Measurements from ENCODE around the gene PGRMC2. TPM values are rescaled to one million over a fixed set of nuclear protein-coding genes. Genes with fewer than 3 reads are reported as not detected.

The PGRMC2 gene
- total RNA-seq, 3 donors from 2014 or later = 75.3 to 91.5 (median 81.6) TPM

DNA sequence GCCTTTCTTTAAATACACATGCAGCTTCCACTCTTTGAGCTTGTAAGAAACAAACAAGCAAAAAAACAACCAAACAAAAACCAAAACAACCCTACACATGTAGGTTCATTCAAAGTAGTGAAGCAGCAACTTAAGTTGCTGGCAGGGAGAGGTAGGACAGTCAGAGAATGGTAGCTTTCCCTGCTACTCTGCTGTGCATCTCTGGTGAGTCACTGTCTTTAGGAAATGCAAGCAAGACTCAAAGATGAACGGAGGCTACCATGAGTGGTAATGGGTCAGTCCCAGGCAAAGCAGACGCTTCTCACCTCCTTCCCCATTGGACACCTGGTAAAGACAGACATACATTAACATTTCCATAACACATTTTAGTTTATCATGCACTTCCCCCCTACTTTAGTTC is 43.2 kb downstream of the PGRMC2 start:
- ATAC-seq (no peak), DNase-seq (no peak)
- intact Hi-C loops (cut with DNase I, micrococcal nuclease) = no loop called here
- H3K4me3 ChIP-seq = no peak overlapping the region
- TF ChIP-seq, protein P1, sequence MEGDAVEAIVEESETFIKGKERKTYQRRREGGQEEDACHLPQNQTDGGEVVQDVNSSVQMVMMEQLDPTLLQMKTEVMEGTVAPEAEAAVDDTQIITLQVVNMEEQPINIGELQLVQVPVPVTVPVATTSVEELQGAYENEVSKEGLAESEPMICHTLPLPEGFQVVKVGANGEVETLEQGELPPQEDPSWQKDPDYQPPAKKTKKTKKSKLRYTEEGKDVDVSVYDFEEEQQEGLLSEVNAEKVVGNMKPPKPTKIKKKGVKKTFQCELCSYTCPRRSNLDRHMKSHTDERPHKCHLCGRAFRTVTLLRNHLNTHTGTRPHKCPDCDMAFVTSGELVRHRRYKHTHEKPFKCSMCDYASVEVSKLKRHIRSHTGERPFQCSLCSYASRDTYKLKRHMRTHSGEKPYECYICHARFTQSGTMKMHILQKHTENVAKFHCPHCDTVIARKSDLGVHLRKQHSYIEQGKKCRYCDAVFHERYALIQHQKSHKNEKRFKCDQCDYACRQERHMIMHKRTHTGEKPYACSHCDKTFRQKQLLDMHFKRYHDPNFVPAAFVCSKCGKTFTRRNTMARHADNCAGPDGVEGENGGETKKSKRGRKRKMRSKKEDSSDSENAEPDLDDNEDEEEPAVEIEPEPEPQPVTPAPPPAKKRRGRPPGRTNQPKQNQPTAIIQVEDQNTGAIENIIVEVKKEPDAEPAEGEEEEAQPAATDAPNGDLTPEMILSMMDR (IDR thresholded peaks at IDR 0.05) = no peak
- H3K9me3 ChIP-seq = peaks cover 4% of the 10 kb centered on the region
- no peaks in the 10 kb centered on the region for H3K4me1 ChIP-seq (ENCODE audit: low read depth)
- H3K36me3 ChIP-seq (ENCODE audit: low read depth) = no peaks in the 10 kb centered on the region

GRCh38 chr4:128242601-128243000 is 45.0 kb downstream of the PGRMC2 start:
- TF ChIP-seq, protein P1 (IDR thresholded peaks at IDR 0.05) = no peak
- Histone ChIP-seq H3K4me1 (ENCODE audit: low read depth) (no peaks in the 10 kb centered on the region), H3K9me3 (no peaks in the 10 kb centered on the region), H3K36me3 (ENCODE audit: low read depth) (no peaks in the 10 kb centered on the region), H3K4me3 (no peak overlapping the region)
- intact Hi-C loops (cut with DNase I, micrococcal nuclease) = no loop called here
- ATAC-seq (no peak), DNase-seq (no peak)

DNA sequence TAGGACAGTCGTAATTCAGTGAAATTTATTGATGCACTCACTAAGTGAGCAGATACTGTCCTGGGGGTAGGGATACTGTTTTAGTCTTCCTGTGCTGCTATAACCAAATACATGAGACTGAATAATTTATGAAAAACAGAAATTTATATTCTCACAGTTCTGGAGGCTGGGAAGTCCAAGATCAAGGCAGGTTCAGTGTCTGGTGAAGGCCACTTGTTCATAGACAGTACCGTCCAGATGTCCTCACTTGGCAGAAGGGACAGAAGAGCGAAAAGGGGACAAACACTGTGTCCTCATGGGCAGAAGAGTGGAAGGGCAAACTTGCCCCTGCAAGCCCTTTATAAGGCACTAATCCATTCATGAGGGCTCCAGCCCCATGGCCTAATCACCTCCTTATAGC is 45.6 kb downstream of the PGRMC2 start:
- H3K4me3 ChIP-seq = no peak overlapping the region
- no peaks in the 10 kb centered on the region for H3K9me3 ChIP-seq
- ATAC-seq = no peak
- TF ChIP-seq, protein P1 (IDR thresholded peaks at IDR 0.05) = no peak
- no peak for DNase-seq
- H3K36me3 ChIP-seq (ENCODE audit: low read depth) = no peaks in the 10 kb centered on the region
- no peaks in the 10 kb centered on the region for H3K4me1 ChIP-seq (ENCODE audit: low read depth)
- intact Hi-C loops (cut with DNase I, micrococcal nuclease) = no loop called here

DNA sequence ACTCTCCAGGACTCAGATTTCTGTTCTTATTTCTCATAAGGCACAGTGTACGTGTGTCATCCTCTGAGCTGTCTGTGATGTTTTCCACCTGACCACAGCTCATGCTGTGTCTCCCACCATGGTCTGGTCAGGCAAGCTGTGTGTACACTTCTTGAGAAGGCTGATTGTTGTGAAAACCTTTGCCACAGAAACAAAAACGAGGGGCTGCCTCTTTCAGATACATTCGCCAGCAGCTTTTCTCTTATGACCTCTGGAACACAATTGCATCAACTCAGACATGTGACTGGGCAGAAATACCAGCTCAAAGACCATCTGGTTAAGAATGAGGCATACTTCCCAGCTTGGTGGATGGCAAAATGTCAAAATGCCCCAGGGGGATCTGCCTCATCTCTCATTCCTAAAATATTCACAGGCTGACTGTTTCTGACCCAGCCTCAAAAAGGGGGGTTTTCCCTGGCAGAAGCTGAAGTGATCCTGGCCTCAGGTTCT is 46.1 kb downstream of the PGRMC2 start:
- Histone ChIP-seq H3K9me3 (no peaks in the 10 kb centered on the region), H3K4me1 (ENCODE audit: low read depth) (no peaks in the 10 kb centered on the region), H3K4me3 (no peak overlapping the region), H3K36me3 (ENCODE audit: low read depth) (no peaks in the 10 kb centered on the region)
- intact Hi-C loops (cut with DNase I, micrococcal nuclease) = no loop called here
- ATAC-seq (no peak), DNase-seq (no peak)
- TF ChIP-seq, protein P1 (IDR thresholded peaks at IDR 0.05) = no peak

GRCh38 chr4:128241019-128241418 is 46.6 kb downstream of the PGRMC2 start:
- no peak for DNase-seq
- Histone ChIP-seq H3K36me3 (ENCODE audit: low read depth) (no peaks in the 10 kb centered on the region), H3K9me3 (no peaks in the 10 kb centered on the region), H3K4me3 (no peak overlapping the region), H3K4me1 (ENCODE audit: low read depth) (no peaks in the 10 kb centered on the region)
- no peak for ATAC-seq
- TF ChIP-seq, protein P1 (IDR thresholded peaks at IDR 0.05) = no peak
- intact Hi-C loops (cut with DNase I, micrococcal nuclease) = no loop called here

DNA sequence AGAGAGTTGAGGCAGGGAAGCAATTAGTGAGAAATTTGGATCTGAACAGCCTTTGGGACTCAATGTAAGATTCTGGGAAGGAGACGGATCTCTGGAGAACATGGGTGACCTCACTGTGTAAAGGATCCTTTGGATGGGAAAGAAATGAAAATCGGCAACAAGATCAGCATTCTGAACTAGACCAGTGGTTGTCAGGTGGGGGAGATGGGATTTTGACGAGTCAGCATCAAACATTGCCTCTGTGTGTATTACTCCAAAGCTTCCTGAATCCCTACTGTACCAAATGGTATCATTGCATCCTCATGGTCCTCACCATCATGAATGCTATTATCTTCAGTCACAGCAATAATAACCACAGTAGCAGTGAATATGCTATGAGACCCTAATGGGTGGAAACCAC is 52.8 kb downstream of the PGRMC2 start:
- intact Hi-C loops (cut with DNase I, micrococcal nuclease) = no loop called here
- TF ChIP-seq, protein P1 (IDR thresholded peaks at IDR 0.05) = no peak
- no peaks in the 10 kb centered on the region for H3K36me3 ChIP-seq (ENCODE audit: low read depth)
- ATAC-seq (no peak), DNase-seq (no peak)
- no peak overlapping the region for H3K4me3 ChIP-seq
- no peaks in the 10 kb centered on the region for H3K9me3 ChIP-seq
- H3K4me1 ChIP-seq (ENCODE audit: low read depth) = no peaks in the 10 kb centered on the region

All from mucosa of descending colon (tissue), 3 donors.